GM18517 (cell line): Measurements from ENCODE around the gene DNAJB8.

ENCODE experiments used
- ATAC-seq: cut with Tn5 transposase; IDR thresholded peaks from one replicate; pipeline ENCODE4 v1.9.1; 2021; ENCODE audit warnings: mild to moderate bottlenecking, moderate library complexity; ENCODE audit not compliant: unreplicated experiment

DNAJB8 gene

DNA sequence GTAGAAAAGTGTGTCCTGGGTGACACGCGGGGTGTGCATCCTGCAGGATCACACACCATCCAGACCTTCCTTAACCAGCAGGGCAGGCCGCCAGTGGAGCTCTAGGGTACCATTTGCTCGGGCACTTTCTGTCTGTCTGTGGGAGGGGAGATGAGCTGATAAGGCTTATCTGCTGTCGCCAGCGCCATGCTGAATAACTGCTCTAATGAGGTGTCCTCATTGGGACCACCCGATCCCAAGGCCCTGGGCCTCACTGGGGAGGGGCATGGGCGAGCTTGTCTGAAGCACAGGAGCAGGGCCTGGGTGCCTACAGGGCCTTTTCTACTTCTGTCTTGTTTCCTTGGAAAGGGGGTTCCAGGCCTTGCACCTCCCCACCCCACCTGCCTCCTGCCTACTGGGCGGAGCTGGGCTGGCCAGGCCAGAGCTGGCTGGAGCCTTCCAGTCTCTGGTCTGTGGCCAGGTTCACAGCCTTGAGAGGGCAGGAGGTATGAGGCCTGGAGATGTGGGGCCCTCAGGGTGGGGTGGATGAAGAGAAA lies 28.8 kb upstream of the DNAJB8 start:
- ATAC-seq: no peak

- no peak for ATAC-seq
These were observed 27.6 kb upstream of the DNAJB8 start for GRCh38 chr3:128494367-128494650.

DNA sequence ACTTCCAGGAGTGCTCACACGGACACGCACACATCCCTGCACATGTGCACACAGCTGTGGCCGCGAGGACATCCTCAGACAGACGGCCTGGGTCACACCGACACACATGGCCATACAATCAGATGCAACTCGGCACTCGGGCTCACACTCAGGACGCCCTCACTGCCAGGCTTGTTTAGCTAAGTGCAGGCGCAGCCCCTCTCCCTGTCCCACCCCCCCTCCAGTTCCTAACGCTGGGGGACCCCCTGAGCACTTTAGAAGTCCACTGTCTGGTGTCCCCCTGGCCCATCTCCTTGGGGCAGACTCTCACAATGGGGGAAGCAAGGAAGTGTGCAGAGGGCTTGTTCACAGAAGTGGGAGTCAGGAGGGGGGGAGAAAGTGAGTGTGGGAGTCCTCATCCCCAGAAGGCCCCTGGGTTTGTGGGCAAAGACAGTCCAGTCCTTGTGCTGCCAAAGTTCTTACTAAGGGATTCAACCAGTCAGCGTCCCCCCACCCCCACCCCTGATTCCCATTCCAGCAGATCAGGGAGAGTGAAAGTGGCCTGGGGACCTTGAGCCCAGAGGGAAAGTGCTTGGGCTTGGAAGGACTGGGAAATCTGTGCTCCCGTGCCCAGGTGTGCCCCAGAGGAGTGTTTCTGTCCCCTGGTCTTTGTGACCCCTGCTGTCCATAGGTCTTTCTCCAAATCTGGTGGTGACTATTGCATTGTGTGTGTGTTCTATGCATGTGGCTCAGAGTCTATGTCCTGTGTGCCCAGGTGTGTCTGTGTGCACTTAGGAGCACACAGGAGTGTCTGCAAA lies 27.1 kb upstream of the DNAJB8 start:
- no peak for ATAC-seq

DNA sequence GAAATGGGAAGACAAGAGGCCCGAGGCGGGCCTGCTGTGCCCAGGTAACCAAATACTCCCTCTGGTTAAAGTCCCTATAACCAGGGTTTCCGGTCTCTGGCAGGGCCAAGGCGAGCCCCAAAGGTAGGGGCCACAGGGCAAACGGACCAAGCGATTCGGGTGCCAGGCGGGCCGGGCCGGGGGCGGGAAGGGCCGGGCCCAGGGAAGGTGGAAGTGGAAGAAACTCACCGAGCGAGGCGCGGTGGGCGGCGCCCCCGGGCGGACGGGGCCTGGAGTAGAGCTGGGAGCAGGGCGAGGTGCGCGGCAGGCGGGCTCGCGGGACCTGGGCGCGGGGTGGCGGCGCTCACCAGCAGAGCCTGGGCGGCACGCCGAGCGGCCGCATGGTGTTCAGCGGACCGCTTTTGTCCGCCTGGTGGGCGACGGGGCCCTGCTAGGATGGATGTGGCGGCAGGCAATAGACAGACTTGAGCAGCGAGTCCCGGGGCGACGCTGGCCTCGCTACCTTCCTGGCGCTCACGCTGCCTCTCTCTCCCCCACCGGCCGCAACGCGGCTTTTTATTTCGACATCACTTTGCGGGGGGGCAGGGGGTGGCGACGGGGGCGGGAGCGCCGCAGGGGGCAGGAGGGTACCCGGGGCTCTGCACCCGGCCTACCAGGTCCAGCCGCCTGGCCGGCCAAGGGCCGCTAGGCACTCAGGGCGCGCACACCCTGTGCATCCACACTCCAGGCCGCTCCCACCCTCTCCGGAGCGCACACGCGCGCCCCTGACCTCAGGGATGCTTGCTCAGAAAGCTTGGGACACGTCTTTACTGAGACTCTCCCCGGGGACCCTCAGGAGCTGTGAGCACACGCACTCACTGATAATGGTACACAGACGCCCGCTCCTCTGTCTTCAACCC lies 26.2 kb upstream of the DNAJB8 start, which contains the start of gene GATA2:
GATA2 (minus strand) TSS at position 531 of the 899 bp plus-strand sequence. CDS start 6,170 bp downstream, outside the sequence.
- no peak for ATAC-seq

DNA sequence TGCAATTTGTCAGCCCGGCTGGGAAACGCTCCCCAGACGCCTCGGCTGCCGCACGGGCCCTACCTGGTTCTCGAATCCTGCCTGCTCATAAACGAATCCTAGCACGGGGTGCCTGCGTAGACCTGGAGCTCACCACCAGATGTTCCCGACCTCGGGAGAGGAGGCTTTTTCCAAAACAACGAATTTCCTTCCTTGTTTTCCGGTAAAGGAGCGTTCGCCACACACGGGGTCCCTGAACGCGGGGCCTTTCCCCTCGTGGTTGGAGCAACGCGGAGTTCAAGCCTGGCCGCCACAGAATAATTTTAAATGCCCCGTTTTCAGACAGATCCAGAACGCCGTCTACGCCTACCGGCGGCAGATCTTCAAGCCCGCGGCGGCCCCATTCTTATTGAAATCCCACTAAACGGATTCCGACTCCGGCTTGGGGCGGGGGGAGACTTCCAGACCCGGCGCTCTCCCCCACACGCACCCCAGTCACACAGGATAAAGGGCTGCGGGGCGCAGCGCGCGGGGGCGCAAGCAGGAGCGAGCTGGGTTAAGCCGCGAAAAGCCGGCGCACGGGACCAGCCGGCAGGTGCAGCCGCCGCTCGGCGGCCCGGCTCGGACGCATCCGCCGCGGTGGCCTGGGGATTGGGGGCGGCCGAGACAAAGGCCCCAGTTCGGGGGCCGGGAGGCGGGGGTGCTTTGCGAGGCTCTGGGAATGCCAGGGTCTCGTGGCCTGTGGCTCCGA lies 25.4 kb upstream of the DNAJB8 start:
- ATAC-seq: no peak

DNA sequence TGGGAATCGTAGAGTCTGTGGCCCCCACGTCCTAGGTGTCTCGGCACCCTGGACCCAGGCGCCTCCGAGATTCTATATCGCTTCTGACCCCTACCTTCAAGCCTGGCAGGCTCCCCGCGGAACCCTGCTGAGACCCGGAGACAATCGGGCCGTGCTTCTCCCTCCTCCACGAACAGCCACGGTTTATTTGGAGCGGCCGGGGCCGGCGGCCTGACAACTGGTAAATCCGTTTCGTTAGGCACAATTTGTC lies 24.9 kb upstream of the DNAJB8 start:
- ATAC-seq: no peak

DNA sequence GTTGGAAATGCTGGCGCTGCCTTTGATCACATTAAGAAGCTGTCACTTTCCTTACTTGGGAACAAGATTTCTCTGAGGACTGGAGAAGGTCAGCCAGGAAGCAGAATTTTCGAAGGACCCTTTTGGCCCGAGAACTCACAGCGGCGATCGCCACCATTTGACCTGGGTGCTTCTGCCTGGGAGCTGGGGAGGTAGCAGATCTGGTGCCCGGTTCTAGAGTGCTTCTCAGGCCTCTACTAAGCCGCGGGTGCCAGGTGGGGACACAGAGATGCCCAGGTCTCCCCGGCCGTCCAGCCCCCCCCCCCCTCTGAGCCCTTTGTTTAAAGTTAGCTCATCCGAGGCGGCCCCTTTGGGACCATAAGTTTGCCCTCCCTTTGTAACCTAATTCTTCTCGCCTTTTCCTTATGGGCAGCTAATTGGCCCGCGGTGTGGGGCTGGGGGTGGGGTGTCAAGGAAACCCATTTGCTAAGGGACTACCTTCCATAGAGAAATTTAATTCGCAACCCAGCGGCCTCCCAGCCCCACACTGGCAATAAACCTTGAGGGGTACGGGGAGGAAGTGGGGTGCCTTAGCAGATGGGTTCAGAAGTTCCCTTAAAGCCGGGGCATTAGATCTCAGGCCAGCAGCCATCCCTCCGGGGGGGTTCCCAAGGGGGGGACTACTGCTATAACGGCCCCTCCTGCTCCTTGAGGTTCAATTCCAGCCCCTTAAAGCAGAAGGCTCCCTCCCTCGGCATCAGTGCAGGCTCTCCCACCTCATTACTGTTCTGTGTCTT lies 24.4 kb upstream of the DNAJB8 start:
- no peak for ATAC-seq

DNA sequence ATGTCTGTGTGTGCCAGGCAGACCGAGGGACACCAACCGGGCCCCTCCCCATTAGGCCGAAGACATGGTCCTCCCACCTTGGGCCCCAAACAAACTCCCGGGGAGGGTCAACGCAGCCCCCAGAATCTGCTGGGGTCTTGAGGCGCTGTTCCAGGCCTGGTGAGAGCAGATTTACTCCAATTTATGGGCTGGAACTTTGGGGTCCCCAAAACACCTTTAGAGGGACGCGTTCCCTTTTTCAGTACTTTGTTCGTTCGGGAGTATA lies 23.9 kb upstream of the DNAJB8 start:
- no peak for ATAC-seq

DNA sequence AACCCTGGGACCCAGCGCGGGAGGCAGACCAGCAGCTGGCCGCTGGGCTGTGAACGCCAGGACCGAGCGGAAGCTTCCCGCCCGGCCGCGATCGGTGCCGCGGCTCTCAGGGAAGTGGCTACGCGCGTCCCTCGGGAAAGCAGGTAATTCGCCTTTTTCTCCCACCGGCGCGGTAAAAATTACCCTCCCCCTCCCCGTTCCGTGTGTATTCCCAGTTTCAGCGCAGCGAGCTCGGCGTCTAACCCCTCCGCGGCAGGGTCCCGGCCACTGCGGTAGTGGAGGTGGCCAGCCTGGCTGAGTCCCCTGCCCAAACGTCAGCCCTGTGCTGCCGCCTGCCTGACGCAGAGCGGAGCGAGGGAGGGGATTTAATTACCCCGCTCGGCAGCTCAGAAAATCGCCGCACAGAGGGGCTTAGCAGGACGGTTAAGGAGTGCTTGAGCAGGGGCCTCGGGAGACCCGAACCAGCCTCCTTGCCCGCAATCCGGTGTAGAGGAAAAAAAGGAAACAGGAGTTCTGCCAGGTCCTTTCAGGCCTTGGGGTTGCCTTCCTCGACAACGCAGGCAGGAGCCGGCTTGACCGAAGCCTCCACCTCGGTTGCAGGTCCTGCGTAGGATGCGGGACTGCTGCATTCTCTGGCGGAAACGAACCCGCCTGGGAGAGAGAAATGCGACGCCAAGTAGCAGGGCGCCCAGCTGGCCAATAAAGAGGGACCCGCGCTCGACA lies 23.4 kb upstream of the DNAJB8 start:
- no peak for ATAC-seq

- no peak for ATAC-seq
These were observed 22.9 kb upstream of the DNAJB8 start for GRCh38 chr3:128489674-128489926.

GRCh38 chr3:128488991-128489673 lies 22.4 kb upstream of the DNAJB8 start:
- no peak for ATAC-seq

DNA sequence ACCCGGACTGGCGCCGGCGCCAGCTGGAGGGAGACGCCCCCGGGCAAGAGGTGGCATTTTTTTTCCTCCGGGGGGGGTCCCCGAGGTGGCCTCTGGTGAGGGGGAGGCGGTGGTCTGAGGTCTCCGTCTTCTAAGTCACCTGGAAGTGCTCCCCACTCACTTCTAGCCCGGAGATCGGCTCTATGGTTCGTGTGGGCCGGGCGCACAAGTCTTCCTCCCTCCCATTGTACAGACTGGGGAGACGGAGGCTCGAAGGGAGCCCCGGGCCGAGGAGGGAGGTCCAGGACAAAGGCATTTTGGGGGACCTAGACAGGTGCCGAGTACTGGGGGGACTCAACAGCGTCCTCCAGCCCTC lies 21.9 kb upstream of the DNAJB8 start:
- no peak for ATAC-seq

DNA sequence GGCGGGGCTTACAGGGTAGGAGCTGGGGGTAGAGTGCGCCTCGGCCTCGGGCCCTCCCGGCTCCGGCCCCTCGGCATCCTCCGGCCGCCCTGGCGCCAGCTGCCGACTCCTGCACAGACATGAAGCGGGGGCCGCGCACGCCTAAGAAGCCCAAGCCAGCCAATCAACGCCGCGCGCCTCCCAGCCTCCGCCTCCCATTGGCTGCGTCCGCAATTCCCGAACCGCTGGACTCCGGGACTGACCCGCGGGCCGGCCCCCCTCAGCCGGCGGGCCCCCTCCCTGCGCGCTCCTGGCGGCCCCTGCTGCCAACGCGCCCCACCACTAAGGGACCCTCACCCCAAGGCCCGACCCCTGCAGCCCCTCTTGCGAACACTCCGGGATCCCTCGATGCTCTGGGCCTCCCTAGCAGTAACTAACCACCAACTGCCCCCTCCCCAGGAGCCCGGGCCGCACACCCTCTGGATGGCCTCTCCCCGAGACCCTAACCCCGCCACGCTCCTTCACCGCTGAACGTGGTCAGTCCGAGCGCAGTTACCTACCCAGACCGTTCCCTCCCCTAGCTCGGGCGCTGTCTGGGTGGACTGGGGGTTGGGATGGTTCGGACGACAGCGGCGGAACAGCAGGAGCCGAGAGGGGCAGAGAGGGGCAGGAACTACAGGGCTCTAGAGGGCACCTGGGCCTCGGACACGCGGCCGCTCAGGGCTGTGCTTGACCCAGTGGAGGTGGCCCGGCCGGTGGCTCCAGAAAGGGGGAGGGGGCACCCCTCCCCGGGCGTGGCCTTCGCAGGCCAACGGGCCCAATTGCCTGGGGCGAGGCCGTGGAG lies 21.3 kb upstream of the DNAJB8 start:
- no peak for ATAC-seq

DNA sequence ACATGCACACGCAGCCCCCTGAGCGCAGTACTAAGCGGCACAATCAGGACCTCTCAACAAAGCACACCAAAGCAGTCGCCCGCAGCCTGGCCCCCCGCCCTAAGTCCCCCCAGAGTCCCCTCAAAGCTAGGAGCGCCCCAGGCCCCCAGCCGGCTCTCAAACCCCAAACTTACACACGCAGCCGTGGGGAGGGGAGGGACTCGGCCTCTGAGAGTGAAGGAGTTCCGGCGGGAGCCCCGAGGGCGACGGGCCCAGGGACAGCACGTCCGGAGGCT lies 20.8 kb upstream of the DNAJB8 start:
- ATAC-seq: no peak

- no peak for ATAC-seq
These were observed 20.2 kb upstream of the DNAJB8 start for GRCh38 chr3:128486681-128487537.

- no peak for ATAC-seq
These were observed 19.5 kb upstream of the DNAJB8 start for GRCh38 chr3:128486205-128486628.

DNA sequence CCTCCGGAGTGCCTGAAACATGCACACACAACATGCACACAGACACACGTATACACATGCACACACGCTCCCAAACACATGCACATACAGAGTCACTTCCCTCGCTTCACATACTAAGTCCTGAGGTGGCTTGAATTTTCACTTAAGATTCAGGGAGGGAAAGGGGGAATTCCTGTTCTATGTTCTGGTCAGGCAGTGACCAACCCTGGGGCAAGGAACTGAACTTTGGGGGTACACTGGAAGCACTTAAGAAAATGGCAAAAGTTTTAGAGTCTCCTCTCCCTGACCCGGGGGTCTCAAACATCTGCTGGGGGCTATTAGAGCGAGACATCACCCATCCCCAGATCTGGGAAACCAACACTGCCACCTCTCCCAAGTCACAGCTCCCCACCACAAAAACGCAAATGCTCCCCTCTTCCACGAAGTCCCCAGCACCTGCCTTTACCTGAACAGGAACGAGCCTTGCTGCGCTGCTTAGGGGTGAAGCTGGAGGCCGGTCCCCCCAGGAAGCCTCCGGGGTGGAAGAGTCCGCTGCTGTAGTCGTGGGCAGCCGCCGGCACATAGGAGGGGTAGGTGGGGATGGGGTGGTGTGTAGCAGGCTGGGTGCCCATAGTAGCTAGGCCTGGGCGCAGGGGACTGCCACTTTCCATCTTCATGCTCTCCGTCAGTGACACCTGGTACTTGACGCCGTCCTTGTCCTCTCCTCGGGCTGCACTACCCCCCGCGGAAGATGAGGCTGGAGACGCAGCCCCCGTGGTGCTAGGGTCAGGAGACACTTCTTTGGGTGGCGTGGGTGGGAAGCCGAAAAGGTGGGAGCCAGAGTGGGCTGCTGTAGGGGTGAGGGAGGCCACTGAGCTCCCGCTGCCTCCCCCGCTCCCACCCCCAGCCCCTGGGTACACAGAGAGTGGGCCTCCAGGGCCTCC lies 18.9 kb upstream of the DNAJB8 start:
- ATAC-seq: no peak
